DOHH2 (cell line): ENCODE measurements around the gene SRM.

Experiments
- EZH2phosphoT487 ChIP-seq: fragments of 200-600 bp; sonication (generic); IDR thresholded peaks from 2 replicates; pipeline ENCODE4 v1.6.1; 2017; ENCODE audit warnings: borderline replicate concordance, mild to moderate bottlenecking, antibody characterized with exemption, low read length, moderate library complexity, mixed read lengths
- TF ChIP-seq, protein P1 (sequence below): fragments of 200-600 bp; sonication (generic); IDR thresholded peaks from one replicate; pipeline ENCODE4 v1.5.1; 2014; ENCODE audit warnings: antibody characterized with exemption, mild to moderate bottlenecking, low read depth, low read length; ENCODE audit not compliant: poor library complexity, severe bottlenecking

DNA sequence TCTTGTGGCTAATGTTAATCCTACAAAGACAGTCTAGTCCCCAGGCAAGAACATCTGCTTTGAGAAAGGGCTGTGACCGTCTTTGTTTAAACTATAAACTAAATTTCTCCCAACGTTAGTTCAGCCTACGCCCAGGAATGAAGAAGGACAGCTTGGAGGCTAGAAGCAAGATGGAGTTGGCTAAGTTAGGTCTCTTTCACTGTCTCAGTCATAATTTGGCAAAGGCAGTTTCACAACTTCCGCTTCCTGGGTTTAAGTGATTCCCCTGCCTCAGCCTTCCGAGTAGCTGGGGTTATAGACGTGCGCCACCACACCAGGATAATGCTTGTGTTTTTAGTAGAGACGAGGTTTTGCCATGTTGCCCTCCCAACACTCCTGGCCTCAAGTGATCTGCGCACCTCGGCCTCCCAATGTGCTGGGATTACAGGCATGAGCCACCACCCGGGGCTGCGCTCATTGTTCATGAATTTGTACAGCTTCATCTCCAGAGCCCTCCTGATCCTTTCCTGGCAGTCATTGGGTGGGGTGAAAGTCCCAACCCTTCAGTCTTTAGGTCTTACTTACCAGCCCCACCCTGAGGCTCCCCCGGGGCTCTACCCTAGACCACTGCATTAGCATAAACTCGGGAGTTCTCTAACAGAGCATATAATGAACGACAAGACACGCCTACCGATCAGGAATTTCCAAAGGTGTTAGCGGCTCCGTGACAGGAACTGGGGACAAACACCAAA lies 7.9 kb downstream of the SRM start:
- TF ChIP-seq, protein P1, sequence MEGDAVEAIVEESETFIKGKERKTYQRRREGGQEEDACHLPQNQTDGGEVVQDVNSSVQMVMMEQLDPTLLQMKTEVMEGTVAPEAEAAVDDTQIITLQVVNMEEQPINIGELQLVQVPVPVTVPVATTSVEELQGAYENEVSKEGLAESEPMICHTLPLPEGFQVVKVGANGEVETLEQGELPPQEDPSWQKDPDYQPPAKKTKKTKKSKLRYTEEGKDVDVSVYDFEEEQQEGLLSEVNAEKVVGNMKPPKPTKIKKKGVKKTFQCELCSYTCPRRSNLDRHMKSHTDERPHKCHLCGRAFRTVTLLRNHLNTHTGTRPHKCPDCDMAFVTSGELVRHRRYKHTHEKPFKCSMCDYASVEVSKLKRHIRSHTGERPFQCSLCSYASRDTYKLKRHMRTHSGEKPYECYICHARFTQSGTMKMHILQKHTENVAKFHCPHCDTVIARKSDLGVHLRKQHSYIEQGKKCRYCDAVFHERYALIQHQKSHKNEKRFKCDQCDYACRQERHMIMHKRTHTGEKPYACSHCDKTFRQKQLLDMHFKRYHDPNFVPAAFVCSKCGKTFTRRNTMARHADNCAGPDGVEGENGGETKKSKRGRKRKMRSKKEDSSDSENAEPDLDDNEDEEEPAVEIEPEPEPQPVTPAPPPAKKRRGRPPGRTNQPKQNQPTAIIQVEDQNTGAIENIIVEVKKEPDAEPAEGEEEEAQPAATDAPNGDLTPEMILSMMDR: no peak
- no peak for TF ChIP-seq EZH2phosphoT487
